Activated T-helper 1 cell treated with Interleukin-2 at 50 U/mL for 16 hours (primary cell): ENCODE data around the gene AIP.
"Not testable (repeated sequence)": the region's sequence is repeated elsewhere in the genome, so short reads cannot be mapped to it uniquely, and the experiment has no call there.

Source experiments
- DNase-seq: peaks from one replicate; pipeline ENCODE4 v3.0.0-alpha.2; 2020; ENCODE audit warnings: low read depth

AIP gene

DNA sequence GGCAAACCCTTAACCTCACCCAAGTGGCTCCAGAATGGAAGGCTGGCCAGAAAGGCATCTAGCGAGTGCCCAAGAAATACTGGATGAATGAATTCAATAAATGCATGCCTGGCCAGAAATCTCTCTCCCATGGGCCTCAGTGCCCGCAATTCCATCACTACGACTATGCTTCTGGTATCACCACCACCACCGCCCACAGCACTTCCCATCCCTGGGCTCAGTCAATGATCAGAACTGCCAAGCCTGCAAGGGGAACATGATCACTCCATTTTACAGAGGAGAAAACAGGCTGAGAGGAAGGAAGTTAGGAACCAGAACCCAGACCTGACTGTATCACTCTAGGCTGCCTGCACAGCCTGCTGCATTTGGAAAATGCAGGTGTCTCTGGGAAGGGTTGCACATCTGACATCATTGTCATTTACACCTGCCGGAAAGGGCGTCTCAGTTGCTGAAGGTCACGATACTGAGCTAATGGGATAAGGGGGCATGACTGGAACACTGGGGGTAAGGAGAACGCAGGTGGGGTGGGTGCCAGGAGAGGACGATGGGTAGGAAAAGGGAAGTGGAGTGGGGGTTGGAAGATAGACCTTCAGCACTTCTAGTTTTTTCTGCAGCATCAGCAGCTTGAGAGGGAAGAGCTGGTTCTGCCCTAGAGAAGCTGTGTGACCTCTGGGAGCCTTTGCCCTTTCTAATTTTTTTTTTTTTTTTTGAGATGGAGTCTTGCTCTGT lies 33.5 kb upstream of the AIP start:
- no peak for DNase-seq

DNA sequence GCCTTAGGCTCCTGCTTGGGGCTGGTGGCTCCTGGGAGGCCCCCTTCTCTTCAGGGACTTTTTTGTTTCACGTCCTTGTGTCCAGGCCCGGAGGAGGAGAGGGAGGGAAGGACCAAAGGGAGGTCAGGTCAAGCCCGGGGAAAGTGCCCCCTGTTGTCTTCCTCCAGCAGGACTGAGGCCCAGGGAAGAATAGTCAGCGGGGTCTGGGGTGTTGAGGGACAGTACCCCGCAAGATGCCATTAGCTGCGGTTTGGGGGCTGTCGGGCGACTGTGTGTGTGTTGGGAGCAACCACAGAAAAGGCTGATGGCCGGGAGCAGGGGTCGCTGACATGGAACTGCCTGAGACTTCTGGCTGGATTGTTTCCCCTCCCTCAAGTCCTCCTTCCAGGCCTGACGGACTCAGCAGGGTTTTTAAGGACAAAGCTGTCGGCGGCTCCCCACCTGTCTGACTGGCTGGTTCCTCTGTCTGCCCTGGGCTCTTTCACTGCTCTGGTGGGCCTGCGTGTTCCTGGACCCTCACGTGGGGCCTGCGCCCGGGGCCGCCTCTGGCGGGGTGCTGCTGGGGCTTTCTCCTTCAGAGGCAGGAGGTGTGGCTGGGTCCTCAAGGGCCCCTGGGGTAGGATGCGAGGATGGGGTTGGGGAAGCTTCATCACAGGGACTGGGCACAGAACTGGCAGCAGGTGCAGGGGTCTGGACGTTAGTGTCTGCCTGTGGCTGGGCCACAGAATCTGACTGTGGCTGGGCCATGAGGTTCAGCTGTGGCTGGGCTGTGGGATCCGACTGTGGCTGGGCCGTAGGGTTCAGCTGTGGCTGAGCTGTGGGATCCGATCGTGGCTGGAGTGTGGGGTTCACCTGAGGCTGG lies 31.8 kb upstream of the AIP start:
- DNase-seq = no peak

DNA sequence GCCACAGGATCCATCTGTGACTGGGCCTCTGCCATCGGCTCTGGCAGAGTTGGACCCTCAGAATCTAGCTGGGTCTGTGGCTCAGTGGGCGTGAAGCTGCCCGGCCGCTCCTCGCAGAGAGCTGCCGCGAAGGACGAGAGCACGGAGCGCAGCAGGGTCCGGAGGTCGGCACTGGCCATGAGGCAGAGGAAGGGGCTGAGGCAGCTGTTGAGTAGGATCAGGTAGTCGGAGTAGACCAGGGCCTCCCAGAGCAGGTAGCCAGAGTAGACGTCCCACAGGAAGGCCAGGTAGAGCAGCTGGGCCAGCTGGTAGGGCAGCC lies 31.2 kb upstream of the AIP start:
- DNase-seq = no peak

DNA sequence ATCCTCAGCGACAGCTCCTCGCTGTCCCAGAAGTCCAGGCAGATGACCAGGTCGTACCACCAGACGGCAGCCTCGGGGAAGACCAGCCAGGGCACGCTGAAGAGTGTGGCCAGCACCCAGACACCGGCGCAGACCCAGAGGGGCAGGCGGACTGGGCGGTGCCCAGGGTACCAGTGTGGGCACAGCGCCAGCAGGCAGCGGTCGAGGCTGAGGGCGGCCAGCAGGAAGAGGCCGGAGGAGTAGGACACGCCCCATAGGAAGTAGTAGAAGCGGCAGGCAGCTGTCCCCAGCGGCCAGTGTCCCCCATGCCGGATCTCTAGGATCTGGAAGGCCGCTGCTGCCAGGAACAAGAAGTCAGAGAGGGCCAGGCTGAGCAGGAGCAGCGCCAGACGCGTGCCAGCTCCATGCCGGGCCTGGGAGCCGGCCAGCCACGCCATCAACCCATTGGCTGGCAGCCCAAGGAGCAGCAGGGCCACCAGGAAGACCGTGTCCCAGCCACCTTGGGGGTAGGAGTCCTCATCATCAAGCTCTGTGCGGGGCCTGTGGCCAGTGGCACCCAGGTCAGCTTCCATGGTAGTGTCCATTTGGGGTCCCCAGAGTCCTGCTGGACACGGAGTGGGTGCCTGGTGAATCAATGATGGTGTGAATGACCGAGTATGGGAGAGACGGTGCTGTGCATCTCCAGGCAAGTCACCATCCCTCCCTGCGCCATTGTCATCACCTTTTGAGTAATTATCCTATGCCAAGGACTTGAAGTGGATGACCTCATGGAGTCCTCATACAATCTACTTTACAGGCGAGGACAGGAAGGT lies 30.5 kb upstream of the AIP start, which contains the start of gene GPR152:
TSS of gene GPR152 (minus strand) at position 589 of the 812 bp plus-strand sequence. CDS start at position 584, 5 bp downstream.
- DNase-seq = no peak

DNA sequence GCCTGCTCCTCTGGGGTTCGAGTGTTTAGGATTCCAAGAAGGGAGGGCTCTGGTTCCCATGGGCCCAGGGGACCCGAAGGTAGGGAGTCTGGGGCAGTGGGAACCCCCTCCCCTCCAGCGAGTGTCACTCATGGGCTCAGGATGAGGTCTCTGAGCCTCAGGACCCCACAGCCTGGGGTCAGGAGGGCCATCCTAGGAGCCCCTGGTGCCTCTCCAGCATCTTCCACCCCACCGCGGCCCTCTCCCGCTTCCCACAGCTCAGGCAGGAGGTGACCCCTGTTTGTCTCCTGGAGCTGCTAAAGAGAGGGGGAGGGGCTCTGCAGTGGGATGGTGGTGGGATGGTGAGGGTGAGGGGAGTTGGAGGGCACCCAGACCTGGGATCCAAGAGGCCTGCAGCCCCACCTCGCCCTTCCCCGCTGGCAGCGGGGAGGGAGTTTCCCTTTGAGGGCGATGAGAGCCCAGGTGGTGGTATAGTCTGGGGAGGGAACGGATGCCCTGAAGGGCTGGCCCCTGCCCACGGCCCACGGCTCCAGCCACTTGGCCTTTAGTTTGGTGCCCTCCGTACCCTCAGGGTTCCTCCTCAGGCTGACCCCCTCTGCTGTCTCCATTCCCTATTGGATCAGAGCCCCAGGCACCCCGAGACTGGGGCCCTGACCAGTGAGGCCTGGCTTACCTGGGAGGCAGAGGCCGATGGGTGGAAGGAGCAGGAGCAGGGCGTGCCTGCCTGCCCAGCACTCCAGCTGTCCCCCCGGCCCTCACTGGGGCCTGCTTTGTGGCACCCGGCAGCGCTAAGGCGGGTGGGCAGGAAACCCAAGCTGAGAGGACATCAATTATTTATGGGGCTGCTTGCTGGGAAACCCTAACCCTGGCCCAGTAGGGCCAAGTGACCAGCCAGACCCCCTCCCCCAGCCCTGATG lies 28.8 kb upstream of the AIP start:
- DNase-seq = no peak

DNA sequence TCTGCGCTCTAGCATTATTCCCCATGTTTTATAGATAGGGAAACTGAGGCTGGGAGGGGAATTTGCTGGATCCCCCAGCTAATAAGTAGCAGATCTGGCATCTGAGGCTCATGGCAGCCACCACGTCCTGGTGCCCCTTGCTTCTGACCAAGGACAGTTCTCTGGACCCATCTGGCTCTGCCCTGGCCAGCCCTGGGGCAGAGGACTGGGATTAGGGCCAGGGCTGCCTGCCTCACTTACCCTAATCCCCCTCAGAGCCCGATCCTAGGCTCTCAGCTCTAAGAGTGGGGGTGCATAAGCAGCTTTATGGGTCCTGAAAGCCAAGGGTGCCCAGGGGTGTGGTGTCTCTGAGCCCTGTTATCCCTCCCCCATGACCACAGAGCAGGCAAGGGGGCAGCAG lies 27.8 kb upstream of the AIP start, which contains the start of gene CABP4:
TSS of gene CABP4 (plus strand) at position 301 of the 400 bp plus-strand sequence. CDS start at position 371, 70 bp downstream.
- no peak for DNase-seq

DNA sequence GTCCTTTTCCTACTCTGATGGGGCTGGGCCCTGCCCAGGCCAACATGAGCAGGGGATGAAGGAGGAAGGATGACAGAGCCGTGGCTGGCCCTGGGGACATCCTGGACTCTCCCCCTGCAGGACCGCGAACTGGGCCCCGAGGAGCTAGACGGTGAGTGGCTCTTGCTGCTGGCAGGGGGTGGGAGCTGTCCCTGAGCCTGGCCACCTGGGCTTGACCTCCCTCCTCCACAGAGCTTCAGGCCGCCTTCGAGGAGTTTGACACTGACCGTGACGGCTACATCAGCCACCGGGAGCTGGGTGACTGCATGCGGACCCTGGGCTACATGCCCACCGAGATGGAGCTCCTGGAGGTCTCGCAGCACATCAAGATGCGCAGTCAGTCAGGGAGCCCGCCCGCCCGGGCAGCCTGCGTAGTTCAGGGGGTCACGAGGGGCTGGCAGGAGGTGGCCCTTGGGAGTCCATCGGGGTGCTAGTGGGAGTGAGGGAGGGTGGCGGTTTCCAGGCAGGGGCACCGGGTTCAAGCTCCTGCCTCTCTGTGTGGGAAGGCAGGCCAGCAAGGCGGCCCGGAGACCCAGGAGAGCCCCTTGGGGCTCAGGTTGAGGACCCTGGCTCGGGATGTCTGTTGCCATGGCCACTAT lies 26.6 kb upstream of the AIP start:
- no peak for DNase-seq

DNA sequence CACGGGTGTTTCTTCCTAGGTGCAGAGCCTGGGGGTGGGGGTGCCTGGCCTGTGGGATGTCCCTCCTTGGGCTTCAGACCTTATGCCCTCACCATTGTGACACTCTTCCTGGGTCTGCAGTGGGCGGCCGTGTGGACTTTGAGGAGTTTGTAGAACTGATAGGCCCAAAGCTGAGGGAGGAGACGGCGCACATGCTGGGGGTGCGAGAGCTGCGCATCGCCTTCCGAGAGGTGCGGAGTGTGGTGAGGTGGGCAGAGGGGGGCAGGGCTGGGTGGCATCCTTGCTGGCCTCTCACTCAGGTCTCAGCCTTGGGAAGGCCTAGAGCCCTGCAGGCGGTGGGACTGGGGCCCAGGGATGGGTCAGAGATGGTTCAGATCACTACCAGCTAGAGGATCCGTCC lies 25.4 kb upstream of the AIP start:
- no peak for DNase-seq

DNA sequence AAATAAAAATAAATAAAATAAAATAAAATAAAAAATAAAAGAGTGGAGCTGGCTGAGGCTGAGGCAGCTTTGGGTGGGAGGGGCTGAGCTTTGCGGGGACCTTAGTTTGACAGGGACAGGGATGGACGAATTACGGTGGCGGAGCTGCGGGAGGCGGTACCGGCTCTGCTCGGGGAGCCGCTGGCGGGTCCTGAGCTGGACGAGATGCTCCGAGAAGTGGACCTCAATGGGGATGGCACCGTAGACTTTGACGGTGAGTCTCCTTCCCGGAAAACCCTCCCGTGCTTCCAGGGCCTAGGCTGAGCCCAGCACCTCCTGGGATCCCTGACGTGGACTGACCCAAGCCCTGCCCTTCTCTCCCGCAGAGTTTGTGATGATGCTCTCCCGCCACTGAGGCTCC lies 24.6 kb upstream of the AIP start:
- no peak for DNase-seq

DNA sequence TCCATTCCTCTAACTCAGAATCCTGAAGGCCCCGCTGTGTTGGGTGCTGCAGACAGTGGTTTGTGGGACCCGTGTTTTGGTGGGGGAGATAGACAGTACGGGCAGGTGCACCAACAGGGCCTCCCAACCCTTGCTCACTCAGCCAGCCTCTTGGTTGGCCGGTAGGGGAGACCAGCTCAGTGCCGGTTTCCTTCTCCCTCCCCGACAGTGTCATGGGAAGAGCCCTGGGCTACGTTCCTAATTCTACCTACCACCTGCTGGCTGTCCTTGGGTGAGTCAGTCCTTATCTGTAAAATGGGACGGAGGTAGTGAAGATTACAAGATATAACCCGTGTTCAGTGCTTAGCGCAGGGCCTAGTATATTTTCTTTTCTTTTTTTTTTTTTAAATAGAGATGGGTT lies 19.6 kb upstream of the AIP start:
- no peak for DNase-seq

DNA sequence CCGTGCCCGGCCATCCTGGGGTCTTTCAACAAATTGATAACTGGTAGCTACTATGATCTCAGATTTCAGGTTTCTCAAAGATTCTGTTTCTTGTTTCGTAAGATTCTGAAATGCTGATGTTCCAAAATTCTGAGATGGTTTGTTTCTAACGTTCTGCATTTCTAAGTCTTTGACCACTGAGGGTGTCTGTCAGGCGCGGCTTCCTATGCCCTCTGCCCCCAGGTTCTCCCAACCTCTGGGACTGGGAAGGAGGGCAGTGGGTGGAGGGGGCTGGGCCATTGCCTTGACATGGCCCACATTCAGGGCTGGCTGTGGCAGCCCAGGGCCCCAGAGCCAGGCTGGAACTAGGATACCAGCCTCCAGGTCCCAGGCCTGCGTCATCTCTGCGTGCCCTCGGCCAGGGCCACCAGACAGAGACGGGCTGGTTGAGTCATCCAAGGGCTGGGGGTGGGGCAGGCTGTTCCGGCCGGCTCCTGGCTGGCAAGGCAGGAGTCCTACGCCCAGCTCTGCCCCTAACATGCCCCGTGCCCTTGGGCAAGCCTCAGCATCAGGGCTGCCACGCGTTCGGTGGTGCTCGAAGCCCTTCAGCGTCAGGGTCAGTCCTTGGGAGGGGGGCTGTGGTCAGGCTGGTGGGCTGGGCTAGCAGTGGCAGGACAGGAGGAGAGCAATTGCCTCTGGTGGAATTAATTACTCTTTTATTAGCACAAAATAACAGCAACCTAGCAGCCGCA lies 19.0 kb upstream of the AIP start:
- no peak for DNase-seq

DNA sequence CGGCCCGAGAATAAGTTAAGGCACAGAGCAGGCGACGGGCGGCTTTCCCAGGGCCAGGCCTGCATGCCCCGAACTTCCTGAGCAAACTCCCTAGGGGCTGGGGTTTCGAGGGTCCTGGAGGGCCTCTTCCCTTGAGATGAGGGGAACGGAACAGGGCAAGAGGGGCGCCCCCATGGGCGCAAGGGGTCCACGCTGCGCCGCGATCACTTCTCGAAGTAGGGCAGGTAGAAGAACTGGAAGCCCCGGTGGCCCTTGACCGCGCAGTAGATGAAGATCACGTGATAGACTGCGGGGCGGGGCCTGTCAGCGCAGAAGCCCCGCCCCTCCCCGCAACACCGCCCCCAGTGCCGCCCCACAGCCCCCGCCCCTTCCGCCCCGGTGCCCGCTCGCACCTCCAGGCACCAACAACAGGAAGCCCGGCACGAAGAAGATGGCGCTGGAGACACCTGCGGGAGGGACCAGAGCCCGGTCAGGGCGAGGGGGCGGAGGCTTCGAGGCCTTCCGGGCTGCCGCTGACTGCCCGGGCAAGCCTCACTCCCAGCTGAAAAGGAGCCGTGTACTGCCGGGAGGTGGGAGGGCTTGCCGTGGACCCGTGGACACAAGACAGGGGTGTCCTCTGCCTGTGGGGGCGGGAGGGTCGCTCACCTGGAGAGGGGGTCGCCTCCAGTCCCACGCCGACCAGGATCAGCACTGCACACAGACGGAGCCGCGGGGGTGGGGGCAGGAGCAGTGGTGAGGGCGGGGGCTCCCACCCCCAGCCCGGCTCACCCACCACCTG lies 18.2 kb upstream of the AIP start:
- DNase-seq = peak; percentile 90

DNA sequence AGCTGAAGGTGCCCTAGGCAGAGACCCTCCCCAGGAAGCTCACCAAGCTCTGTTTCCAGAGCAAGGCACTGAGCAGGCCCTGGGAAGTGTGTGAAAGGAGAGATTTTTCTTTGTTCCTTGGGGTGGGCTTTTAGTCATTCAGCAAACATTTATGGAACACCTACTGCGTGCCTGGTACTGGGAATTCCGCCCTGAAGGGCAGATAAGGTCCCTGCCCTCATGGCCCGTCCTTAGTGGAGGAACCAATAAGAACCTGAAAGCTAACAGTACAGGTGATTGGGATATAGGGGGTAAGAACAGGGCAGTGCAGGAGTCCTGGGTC lies 17.7 kb upstream of the AIP start:
- no peak for DNase-seq

DNA sequence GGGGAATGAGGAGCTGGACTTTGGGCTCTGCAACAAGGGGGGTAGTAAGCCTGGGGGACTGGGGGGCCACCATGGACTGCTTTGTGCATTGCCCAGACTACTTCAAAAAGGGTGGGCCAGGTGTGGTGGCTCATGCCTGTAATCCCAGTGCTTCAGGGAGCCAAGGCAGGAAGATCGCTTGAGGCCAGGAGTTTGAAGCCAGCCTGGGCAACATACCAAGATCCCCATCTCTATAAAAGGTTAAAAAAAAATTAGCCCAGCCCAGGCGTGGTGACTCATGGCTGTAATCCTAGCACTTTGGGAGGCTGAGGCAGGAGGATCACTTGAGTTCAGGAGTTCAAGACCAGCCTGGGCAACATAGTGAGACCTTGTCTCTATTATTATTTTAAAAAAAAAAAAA lies 17.3 kb upstream of the AIP start:
- not testable (repeated sequence) for DNase-seq

DNA sequence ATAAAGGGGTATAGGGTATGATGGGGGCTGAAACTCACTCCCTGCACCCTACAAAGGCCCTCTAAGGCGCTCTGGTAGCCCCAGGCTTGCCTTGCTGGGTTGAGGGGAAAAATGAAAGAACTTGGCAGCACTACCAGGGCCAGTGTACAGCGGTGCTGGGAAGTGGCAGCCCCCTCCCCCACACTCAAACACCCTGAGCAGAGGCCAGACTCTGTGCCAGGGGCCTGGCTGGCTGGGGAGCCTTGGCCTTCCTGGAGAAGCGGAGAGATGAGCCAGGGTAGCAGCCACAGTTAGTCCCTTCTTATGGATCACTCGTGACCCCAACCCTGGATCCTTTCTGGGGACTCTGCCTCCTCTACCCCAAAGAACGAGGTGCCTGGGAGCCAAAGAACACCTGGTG lies 16.5 kb upstream of the AIP start:
- DNase-seq = no peak

DNA sequence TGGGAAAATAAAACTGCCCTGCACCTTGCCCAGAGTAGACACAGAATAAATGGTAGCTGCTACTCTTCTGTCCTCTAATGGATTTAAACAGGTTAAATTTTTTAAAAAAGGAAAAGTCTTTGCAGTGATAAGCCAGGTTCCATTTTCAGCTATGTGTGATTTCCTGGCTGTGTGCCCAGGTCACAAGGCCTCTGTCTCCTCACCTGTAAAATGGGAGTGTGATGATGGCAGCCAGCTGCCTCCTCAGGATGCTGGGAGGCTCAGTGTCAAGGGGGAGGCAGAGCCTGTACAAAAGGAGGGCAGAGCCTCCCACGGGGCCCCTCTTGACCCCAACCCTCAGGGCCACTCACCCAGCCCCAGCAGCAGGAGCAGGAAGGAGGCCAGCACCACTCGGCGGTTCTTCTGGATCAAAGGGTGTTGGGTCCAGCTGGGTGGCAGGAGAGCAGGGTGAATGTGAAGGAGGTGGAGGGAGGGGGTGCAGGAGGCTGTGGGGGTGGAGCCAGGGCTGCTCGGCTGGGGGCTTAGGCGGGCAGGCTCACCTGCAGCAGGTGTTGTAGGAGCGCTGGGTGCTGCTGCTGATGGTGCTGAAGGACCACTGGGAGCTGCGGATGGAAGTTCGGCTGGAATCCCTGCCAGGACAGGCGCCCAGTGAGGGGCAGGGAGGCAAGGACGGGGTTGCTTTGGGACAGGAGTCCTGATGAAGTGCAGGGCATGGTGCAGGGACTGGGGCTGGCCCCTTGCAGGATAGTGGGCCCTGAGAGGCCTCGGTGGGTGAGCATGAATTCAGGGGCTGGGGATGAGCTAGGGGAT lies 15.7 kb upstream of the AIP start:
- DNase-seq = no peak

DNA sequence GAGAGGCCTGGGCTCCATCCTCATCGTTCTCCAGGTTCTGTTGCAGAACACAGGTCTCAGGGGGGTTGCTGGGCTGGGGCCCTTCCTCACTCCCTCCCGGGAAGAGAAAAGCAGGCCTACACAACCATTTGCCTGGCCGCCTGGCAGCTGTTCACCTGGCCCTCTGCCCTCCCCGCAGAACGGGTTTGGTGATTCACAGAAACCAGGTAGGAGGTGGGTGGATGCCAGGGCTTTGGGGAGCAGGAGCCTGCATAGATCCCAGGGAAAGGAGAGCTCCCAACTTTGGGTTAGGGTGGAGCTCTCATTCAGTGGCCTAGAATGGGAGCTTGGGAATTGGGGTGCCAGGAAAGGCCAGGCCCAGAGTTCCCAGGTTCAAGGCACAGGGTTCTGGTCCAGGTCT lies 14.8 kb upstream of the AIP start:
- DNase-seq = no peak

DNA sequence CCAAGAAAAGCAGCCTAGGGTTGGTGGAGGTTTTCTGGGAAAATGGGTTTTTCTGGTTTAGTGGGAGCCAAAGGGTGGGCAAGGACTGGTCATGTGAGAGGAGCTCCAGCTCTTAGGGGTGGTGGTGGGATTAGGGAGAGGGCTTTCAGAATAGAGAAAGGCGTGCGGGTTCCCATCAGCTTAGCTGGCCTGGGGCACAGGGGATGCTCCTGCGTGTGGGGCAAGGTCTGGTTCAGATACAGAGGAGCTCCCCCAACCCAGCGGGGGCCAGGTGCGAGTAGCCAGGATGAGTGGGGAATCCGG lies 14.4 kb upstream of the AIP start:
- DNase-seq = no peak
